Aorta (tissue), 5 donors: ENCODE results near the gene INPP5B. TPM values are rescaled to one million over a fixed set of nuclear protein-coding genes. Genes with fewer than 3 reads are reported as not detected.
"Not testable (repeated sequence)": the region's sequence is repeated elsewhere in the genome, so short reads cannot be mapped to it uniquely, and the experiment has no call there.

Experiments
- ATAC-seq: fragments of 200-7000 bp; cut with Tn5 transposase; one replicate; pipeline ENCODE4 v1.9.1; 2022; ENCODE audit warnings: moderate library complexity; ENCODE audit not compliant: low FRiP score
- DNase-seq, 2 donors: peaks; one replicate each; pipeline ENCODE4 v3.0.0-alpha.2; 2020
- H3K27ac ChIP-seq, 2 donors: one replicate each; pipeline ENCODE4 v1.5.1; 2013; ENCODE audit warnings: low read length in 2 of 2, mild to moderate bottlenecking in 2 of 2, moderate library complexity in 2 of 2, control low read depth in 1 of 2, inconsistent platforms in 1 of 2, low read depth in 1 of 2
- H3K27me3 ChIP-seq, 2 donors: one replicate each; pipeline ENCODE4 v1.6.1; 2013; ENCODE audit warnings: control low read depth in 1 of 2, low read length in 1 of 2, mild to moderate bottlenecking in 1 of 2, moderate library complexity in 1 of 2; ENCODE audit not compliant: insufficient read depth in 2 of 2, control insufficient read depth in 1 of 2
- H3K36me3 ChIP-seq, 2 donors: one replicate each; pipeline ENCODE4 v1.6.1; 2013; ENCODE audit warnings: control low read depth in 1 of 2, low read length in 1 of 2, mild to moderate bottlenecking in 1 of 2; ENCODE audit not compliant: insufficient read depth in 2 of 2, control insufficient read depth in 1 of 2
- H3K4me1 ChIP-seq, 2 donors: one replicate each; pipeline ENCODE4 v1.6.1; 2013; ENCODE audit warnings: low read length in 2 of 2, control low read depth in 1 of 2, mild to moderate bottlenecking in 1 of 2, moderate library complexity in 1 of 2; ENCODE audit not compliant: insufficient read depth in 2 of 2, control insufficient read depth in 1 of 2
- H3K4me3 ChIP-seq, 2 donors: one replicate each; pipeline ENCODE4 v1.5.1; 2013; ENCODE audit warnings: low read length in 2 of 2, control low read depth in 1 of 2, mild to moderate bottlenecking in 1 of 2
- H3K9me3 ChIP-seq: one replicate; pipeline ENCODE4 v1.6.1; 2013; ENCODE audit warnings: mild to moderate bottlenecking, low read length; ENCODE audit not compliant: control insufficient read depth
- WGBS, 2 donors: extraction: QIAGEN DNeasy Blood & Tissue Kit; methylation state at CpG; one replicate each; pipeline ENCODE4 v1.1.7; 2013; 5-methylcytosine and 5-hydroxymethylcytosine counted together
- intact Hi-C, 2 donors: fragments of 100-400 bp; cut with DNase I; formaldehyde crosslinking; loops; one replicate each; pipeline versions ENCODE4 v1.14.2 to v1.15.0; 2022
- polyA plus RNA-seq, 2 donors: library from polyadenylated mRNA; stranded (reverse); fragments of 200-250 nt; gene quantifications; one replicate each; pipeline ENCODE4 v1.2.3, GENCODE V29; 2013
- total RNA-seq, 2 donors: library from RNA; stranded (reverse); fragmentation: NEBNext Ultra II Directional; extraction: Animal tissue kit (Norgen Biotek cat#: 25700); gene quantifications; one replicate each; pipeline ENCODE4 v1.2.1, GENCODE V29; 2021
- donor health status: healthy with polysubstance abuse.
- donor health status: Bipolar disorder and iron deficiency.
- donor health status: DM: no; HTN: no; CAD: no.
- donor health status: DM: no; HTN: no; CAD: no.
- donor health status: DM: yes; HTN: yes; CAD: no.

INPP5B gene
- total and polyA plus RNA-seq, 4 donors: 6.4 to 52.2 (median 33.3) TPM

GRCh38 chr1:37897563-37897962, 49.3 kb downstream of the INPP5B start:
- intact Hi-C loops, H3K36me3 ChIP-seq, H3K4me3 ChIP-seq, H3K27me3 ChIP-seq, H3K27ac ChIP-seq, H3K4me1 ChIP-seq, DNase-seq, H3K9me3 ChIP-seq, ATAC-seq: not testable (repeated sequence)
- 94 to 99% methylated on average over 3 of the region's 3 CpGs for WGBS, 2 donors

GRCh38 chr1:37893673-37894072, 53.2 kb downstream of the INPP5B start:
- intact Hi-C loops: loop anchor here in 1 of 2 donors (5.0 kb wide), 1 partner anchor 84 kb away; no protein-coding TSS in a partner anchor
- ATAC-seq (no peak), DNase-seq (no peak)
- H3K4me3 ChIP-seq: no peak overlapping the region
- H3K27me3 ChIP-seq: no peaks in the 10 kb centered on the region
- 83 to 91% methylated on average over 2 of the region's 2 CpGs for WGBS, 2 donors
- peaks cover 1 to 4% of the 10 kb centered on the region in 2 donors for H3K36me3 ChIP-seq
- no peaks in the 10 kb centered on the region for H3K9me3 ChIP-seq
- H3K27ac ChIP-seq: no peak overlapping the region
- no peaks in the 10 kb centered on the region for H3K4me1 ChIP-seq

GRCh38 chr1:37892151-37893047, 54.5 kb downstream of the INPP5B start:
- no peaks in the 10 kb centered on the region for H3K4me1 ChIP-seq
- H3K36me3 ChIP-seq: peaks cover 4 to 9% of the 10 kb centered on the region in 2 donors
- ATAC-seq (no peak), DNase-seq (no peak)
- 63 to 75% methylated on average over 5 of the region's 5 CpGs for WGBS, 2 donors
- peak overlapping the region; percentile 28 to 44 for H3K27ac ChIP-seq
- no peaks in the 10 kb centered on the region for H3K27me3 ChIP-seq
- H3K9me3 ChIP-seq: no peaks in the 10 kb centered on the region
- no peak overlapping the region for H3K4me3 ChIP-seq
- intact Hi-C loops: loop anchor here in 1 of 2 donors (5.0 kb wide), 1 partner anchor 85 kb away; no protein-coding TSS in a partner anchor

- Histone ChIP-seq H3K4me3 (no peak overlapping the region), H3K27ac (no peak overlapping the region), H3K27me3 (no peaks in the 10 kb centered on the region), H3K9me3 (no peaks in the 10 kb centered on the region), H3K4me1 (no peaks in the 10 kb centered on the region), H3K36me3 (peaks cover 15 to 19% of the 10 kb centered on the region in 2 donors)
- 9 to 11% methylated on average over 4 of the region's 4 CpGs for WGBS, 2 donors
- DNase-seq: no peak
- intact Hi-C loops: loop anchor here (2.0 to 5.0 kb wide), 2 partner anchors 84 to 87 kb away; no protein-coding TSS in a partner anchor
- no peak for ATAC-seq
Observed at GRCh38 chr1:37890378-37891014, 56.4 kb downstream of the INPP5B start.

GRCh38 chr1:37888022-37888700, 58.7 kb downstream of the INPP5B start:
- intact Hi-C loops: loop anchor here in 1 of 2 donors (5.0 kb wide), 1 partner anchor 44 kb away; no protein-coding TSS in a partner anchor
- H3K27me3 ChIP-seq: no peaks in the 10 kb centered on the region
- H3K4me3 ChIP-seq: no peak overlapping the region
- H3K36me3 ChIP-seq: peaks cover 19% of the 10 kb centered on the region in 2 donors
- 75 to 79% methylated on average over 6 of the region's 6 CpGs for WGBS, 2 donors
- H3K27ac ChIP-seq: no peak overlapping the region
- ATAC-seq: no peak
- no peaks in the 10 kb centered on the region for H3K4me1 ChIP-seq
- no peaks in the 10 kb centered on the region for H3K9me3 ChIP-seq
- no peak for DNase-seq

- no peak for ATAC-seq
Observed at GRCh38 chr1:37884145-37884544, 62.7 kb downstream of the INPP5B start.

GRCh38 chr1:37883671-37884070, 63.2 kb downstream of the INPP5B start:
- intact Hi-C loops: no loop called here
- Histone ChIP-seq H3K27me3 (no peaks in the 10 kb centered on the region), H3K27ac (no peak overlapping the region), H3K4me1 (no peaks in the 10 kb centered on the region), H3K9me3 (no peaks in the 10 kb centered on the region), H3K4me3 (no peak overlapping the region), H3K36me3 (peaks cover 15 to 26% of the 10 kb centered on the region in 2 donors)
- ATAC-seq: no peak
- WGBS, 2 donors: 81 to 83% methylated on average over 5 of the region's 5 CpGs
- DNase-seq: no peak

More at GRCh38 chr1:37884145-37884544, 62.7 kb downstream of the INPP5B start:
- H3K36me3 ChIP-seq: peaks cover 19 to 26% of the 10 kb centered on the region in 2 donors
- WGBS, 2 donors: 84 to 92% methylated on average over 3 of the region's 3 CpGs
- no peaks in the 10 kb centered on the region for H3K9me3 ChIP-seq
- H3K27ac ChIP-seq: no peak overlapping the region
- intact Hi-C loops: no loop called here
- no peak overlapping the region for H3K4me3 ChIP-seq
- DNase-seq: no peak
- no peaks in the 10 kb centered on the region for H3K4me1 ChIP-seq
- H3K27me3 ChIP-seq: no peaks in the 10 kb centered on the region

GRCh38 chr1:37879865-37880264, 67.0 kb downstream of the INPP5B start:
- H3K27me3 ChIP-seq: no peaks in the 10 kb centered on the region
- ATAC-seq: no peak
- DNase-seq: no peak
- no peak overlapping the region for H3K27ac ChIP-seq
- H3K36me3 ChIP-seq: peaks cover 0 to 17% of the 10 kb centered on the region in 2 donors
- intact Hi-C loops: no loop called here
- no peaks in the 10 kb centered on the region for H3K9me3 ChIP-seq
- 89 to 90% methylated on average over 4 of the region's 4 CpGs for WGBS, 2 donors
- no peaks in the 10 kb centered on the region for H3K4me1 ChIP-seq
- H3K4me3 ChIP-seq: no peak overlapping the region
